Hepatocyte (in vitro differentiated cells): ENCODE results near the gene CYFIP1.

Experiments used
- CTCF ChIP-seq: fragments of 200-600 bp; sonication (generic); IDR thresholded peaks from 2 replicates; pipeline ENCODE4 v1.5.1; 2016; ENCODE audit warnings: antibody characterized with exemption, mild to moderate bottlenecking; ENCODE audit not compliant: poor library complexity
- EZH2 ChIP-seq: fragments of 200-600 bp; sonication (generic); IDR thresholded peaks from 2 replicates; pipeline ENCODE4 v1.6.1; 2016; ENCODE audit warnings: antibody characterized with exemption, mild to moderate bottlenecking, borderline replicate concordance
- EZH2phosphoT487 ChIP-seq: fragments of 200-600 bp; sonication (generic); IDR thresholded peaks from one replicate; pipeline ENCODE4 v1.6.1; 2018; ENCODE audit warnings: antibody characterized with exemption, mild to moderate bottlenecking, low read depth, moderate library complexity; ENCODE audit not compliant: unreplicated experiment, severe bottlenecking

GRCh38 chr15:22955544-22956119 is 24.5 kb downstream of the CYFIP1 start:
- TF ChIP-seq CTCF (no peak), EZH2 (no peak), EZH2phosphoT487 (no peak)
